Measurements from ENCODE around the gene C1orf226. TPM values are rescaled to one million over a fixed set of nuclear protein-coding genes. Genes with fewer than 3 reads are reported as not detected.
"Not testable (repeated sequence)": the region's sequence is repeated elsewhere in the genome, so short reads cannot be mapped to it uniquely, and the experiment has no call there.

C1orf226 gene
- total and polyA plus RNA-seq, 4 experiments from 2014 or later = not detected

DNA sequence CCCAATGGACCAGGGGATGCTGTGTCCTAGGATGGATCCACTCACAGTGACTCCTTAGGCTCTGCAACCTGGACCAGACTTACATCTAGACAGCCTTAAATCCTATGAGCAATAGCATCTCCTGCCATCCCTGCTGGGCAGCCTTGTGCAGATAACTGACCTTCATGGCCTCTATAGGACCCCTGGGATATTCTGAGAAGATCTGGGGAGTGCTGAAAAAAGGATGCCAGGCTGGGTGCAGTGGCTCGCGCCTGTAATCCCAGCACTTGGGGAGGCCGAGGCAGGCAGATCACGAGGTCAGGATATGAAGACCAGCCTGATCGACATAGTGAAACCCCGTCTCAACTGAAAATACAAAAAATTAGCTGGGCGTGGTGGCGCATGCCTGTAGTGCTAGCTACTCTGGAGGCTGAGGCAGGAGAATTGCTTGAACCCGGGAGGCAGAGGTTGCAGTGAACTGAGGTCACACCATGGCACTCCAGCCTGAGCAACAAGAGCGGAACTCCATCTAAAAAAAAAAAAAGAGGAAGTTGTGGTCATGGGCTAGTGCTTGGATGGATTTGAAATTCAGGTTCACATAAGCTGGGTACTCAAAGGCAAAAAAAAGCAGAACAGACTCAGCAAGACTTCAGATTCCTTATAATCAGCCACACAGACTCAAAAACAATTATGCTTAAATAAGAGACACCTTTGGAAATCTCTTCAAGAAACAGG lies 41.3 kb downstream of the C1orf226 start:
- Histone ChIP-seq H3K4me3 (ENCODE audit: low read length in 2 of 2) (no peak overlapping the region), H3K36me3 (ENCODE audit: insufficient read depth, low read length) (no peaks in the 10 kb centered on the region), H3K27ac (ENCODE audit: low read depth, low read length) (no peak overlapping the region), H3K27me3 (ENCODE audit: insufficient read depth, low read length) (no peaks in the 10 kb centered on the region), H3K9me3 (ENCODE audit: control insufficient read depth in 1 of 2, low read length in 2 of 2) (no peaks in the 10 kb centered on the region), H3K4me1 (ENCODE audit: insufficient read depth, low read length) (no peaks in the 10 kb centered on the region)
- ChIA-PET CTCF (ENCODE audit: partially characterized antibody) (no interaction called here), POLR2A (ENCODE audit: partially characterized antibody) (no interaction called here)
- H3K4me3 Mint-ChIP-seq = no peak overlapping the region
- no peak overlapping the region for H3K27ac Mint-ChIP-seq
- no peaks in the 10 kb centered on the region for H3K9me3 Mint-ChIP-seq
- intact Hi-C loops (cut with micrococcal nuclease) = no loop called here
- no peaks in the 10 kb centered on the region for H3K4me1 Mint-ChIP-seq
- DNase-seq = no peak
- H3K27me3 Mint-ChIP-seq = peaks cover 6 to 35% of the 10 kb centered on the region in 2 donors
- no peaks in the 10 kb centered on the region for H3K36me3 Mint-ChIP-seq

DNA sequence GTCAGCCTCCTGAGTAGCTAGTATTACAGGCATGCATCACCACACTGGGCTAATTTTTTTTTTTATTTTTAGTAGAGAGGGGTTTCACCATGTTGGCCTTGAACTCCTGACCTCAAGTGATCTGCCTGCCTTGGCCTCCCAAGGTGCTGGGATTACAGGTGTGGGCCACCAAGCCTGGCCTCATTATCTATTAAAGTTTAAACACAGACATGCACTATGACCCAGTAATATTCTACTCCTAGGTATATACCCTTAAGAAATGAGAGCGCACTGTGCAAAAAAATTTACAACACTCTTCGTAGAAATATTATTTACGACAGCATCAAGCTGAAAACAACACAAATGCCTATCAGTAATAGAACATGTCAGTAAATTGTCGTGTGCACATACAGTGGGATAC lies 49.1 kb downstream of the C1orf226 start:
- H3K4me3 ChIP-seq (ENCODE audit: low read length in 2 of 2) = no peak overlapping the region
- no peak overlapping the region for H3K27ac ChIP-seq (ENCODE audit: low read depth, low read length)
- intact Hi-C loops (cut with micrococcal nuclease) = no loop called here
- POLR2A ChIA-PET (ENCODE audit: partially characterized antibody) = no interaction called here
- H3K27me3 ChIP-seq (ENCODE audit: insufficient read depth, low read length) = no peaks in the 10 kb centered on the region
- no peak overlapping the region for H3K4me3 Mint-ChIP-seq
- CTCF ChIA-PET (ENCODE audit: partially characterized antibody) = no interaction called here
- no peaks in the 10 kb centered on the region for H3K4me1 Mint-ChIP-seq
- no peaks in the 10 kb centered on the region for H3K36me3 ChIP-seq (ENCODE audit: insufficient read depth, low read length)
- H3K9me3 Mint-ChIP-seq = no peaks in the 10 kb centered on the region
- H3K36me3 Mint-ChIP-seq = no peaks in the 10 kb centered on the region
- H3K4me1 ChIP-seq (ENCODE audit: insufficient read depth, low read length) = no peaks in the 10 kb centered on the region
- peaks cover 0 to 1% of the 10 kb centered on the region in 2 donors for H3K27me3 Mint-ChIP-seq
- no peak for DNase-seq
- H3K27ac Mint-ChIP-seq = no peak overlapping the region
- H3K9me3 ChIP-seq (ENCODE audit: control insufficient read depth in 1 of 2, low read length in 2 of 2) = no peaks in the 10 kb centered on the region

DNA sequence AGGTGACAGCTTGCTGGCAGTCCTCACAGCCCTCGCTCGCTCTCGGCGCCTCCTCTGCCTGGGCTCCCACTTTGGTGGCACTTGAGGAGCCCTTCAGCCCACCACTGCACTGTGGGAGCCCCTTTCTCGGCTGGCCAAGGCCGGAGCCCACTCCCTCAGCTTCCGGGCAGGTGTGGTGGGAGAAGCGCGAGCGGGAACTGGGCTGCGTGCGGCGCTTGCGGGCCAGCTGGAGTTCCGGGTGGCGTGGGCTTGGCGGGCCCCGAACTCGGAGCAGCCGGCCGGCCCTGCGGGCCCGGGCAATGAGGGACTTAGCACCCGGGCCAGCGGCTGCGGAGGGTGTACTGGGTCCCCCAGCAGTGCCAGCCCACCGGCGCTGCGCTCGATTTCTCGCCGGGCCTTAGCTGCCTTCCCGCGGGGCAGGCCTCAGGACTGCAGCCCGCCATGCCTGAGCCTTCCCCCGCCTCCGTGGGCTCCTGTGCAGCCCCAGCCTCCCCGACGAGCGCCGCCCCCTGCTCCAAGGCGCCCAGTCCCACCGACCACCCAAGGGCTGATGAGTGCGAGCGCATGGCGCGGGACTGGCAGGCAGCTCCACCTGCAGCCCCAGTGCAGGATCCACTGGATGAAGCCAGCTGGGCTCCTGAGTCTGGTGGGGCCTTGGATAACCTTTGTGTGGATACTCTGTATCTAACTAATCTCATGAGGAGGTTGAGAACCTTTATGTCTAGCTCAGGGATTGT lies 51.6 kb downstream of the C1orf226 start:
- H3K27ac ChIP-seq (ENCODE audit: low read depth, low read length); H3K4me1 Mint-ChIP-seq; H3K27me3 Mint-ChIP-seq; CTCF ChIA-PET (ENCODE audit: partially characterized antibody); H3K36me3 ChIP-seq (ENCODE audit: insufficient read depth, low read length); H3K36me3 Mint-ChIP-seq; POLR2A ChIA-PET (ENCODE audit: partially characterized antibody); H3K4me1 ChIP-seq (ENCODE audit: insufficient read depth, low read length); H3K27me3 ChIP-seq (ENCODE audit: insufficient read depth, low read length); DNase-seq; H3K9me3 Mint-ChIP-seq; intact Hi-C loops (cut with micrococcal nuclease); H3K9me3 ChIP-seq (ENCODE audit: control insufficient read depth in 1 of 2, low read length in 2 of 2); H3K4me3 ChIP-seq (ENCODE audit: low read length in 2 of 2); H3K27ac Mint-ChIP-seq; H3K4me3 Mint-ChIP-seq: not testable (repeated sequence)

Small RNA genes within 50 kb of the gene (microRNA-seq; reads per million reads assigned to microRNA genes)
- not detected for gene MIR556 (ENCODE audit: borderline microRNAs expressed, borderline number of aligned reads, borderline replicate concordance)

Other genes starting within 250 kb of the C1orf226 start
- gene SPATA46, start 4.9 kb upstream of the C1orf226 start, total RNA-seq = not detected
- not detected for gene SPATA46, start 4.9 kb upstream of the C1orf226 start, polyA plus RNA-seq
- gene SH2D1B, start 30.4 kb downstream of the C1orf226 start, total RNA-seq = not detected
- under 1 TPM in 1 of 2 donors, not detected in 1; 0.23 TPM for gene SH2D1B, start 30.4 kb downstream of the C1orf226 start, polyA plus RNA-seq
- gene UHMK1, start 116.1 kb downstream of the C1orf226 start, total RNA-seq = 10 to 100 TPM; 70.2 to 72.5 TPM
- 10 to 100 TPM; 35.7 to 53.4 TPM for gene UHMK1, start 116.1 kb downstream of the C1orf226 start, polyA plus RNA-seq
- gene UAP1, start 180.0 kb downstream of the C1orf226 start, total RNA-seq = 10 to 100 TPM; 21.5 to 22.7 TPM
- 10 to 100 TPM; 24.6 to 33.7 TPM for gene UAP1, start 180.0 kb downstream of the C1orf226 start, polyA plus RNA-seq